22Rv1 (cell line): Measurements from ENCODE around the gene DMD.

Source experiments
- CTCF ChIP-seq: fragments of 450-650 bp; IDR thresholded peaks from 2 replicates; pipeline ENCODE4 v1.5.1; 2017; ENCODE audit warnings: mild to moderate bottlenecking
- ZFX ChIP-seq: fragments of 450-650 bp; IDR thresholded peaks from 2 replicates; pipeline ENCODE4 v1.6.1; 2017; ENCODE audit warnings: antibody characterized with exemption, borderline replicate concordance

GRCh38 chrX:31606771-31607170 lies 1604.6 kb downstream of the DMD start:
- no peak for TF ChIP-seq CTCF
- no peak for TF ChIP-seq ZFX
